ENCODE data around the gene MACROH2A2.
"Not testable (repeated sequence)": the region's sequence is repeated elsewhere in the genome, so short reads cannot be mapped to it uniquely, and the experiment has no call there.

Gene MACROH2A2

GRCh38 chr10:70068925-70069324 lies 16.3 kb downstream of the MACROH2A2 start:
- no peak for DNase-seq

DNA sequence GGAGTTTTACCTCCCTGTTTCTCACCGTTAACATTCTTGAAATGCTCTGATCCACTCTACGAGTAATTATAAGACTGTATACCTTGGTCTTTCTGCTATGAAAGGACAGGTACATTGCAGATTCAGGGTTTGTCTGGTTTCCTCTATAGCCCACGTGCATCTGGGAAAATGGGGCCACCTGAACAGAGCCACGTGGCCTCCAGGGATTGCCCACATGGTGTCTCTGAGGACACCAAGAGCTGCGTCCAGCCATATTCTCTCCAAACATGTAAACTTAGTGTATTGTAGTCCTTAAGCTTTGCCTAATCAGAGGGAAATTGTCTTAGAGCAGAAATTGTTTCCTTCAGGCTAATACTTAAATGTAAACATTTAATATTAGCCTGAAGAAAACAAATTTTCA lies 16.7 kb downstream of the MACROH2A2 start:
- DNase-seq, result no peak

DNA sequence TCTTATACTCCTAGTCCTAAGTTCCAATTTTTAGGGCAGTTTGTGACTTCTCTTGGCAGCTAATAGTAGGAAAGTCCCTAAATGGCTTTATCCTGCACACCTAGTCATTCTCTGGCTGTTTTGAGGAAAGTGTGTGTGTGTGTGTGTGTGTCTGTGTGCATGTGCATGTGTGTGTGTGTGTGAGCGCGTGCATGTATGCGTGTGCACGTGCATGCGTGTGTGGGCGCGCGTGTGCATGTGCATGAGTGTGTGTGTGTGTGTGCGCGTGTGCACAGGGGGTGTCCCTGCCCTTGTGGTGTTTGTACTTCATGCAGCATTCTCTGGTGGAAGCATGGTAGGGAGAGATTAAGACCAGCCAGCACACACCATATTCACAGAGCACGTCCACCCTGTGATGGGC lies 18.2 kb downstream of the MACROH2A2 start:
- DNase-seq, result no peak

- no peak for DNase-seq
Observed at GRCh38 chr10:70074165-70074564, 21.5 kb downstream of the MACROH2A2 start.

- no peak for DNase-seq
Observed at GRCh38 chr10:70074971-70075370, 22.3 kb downstream of the MACROH2A2 start.

DNA sequence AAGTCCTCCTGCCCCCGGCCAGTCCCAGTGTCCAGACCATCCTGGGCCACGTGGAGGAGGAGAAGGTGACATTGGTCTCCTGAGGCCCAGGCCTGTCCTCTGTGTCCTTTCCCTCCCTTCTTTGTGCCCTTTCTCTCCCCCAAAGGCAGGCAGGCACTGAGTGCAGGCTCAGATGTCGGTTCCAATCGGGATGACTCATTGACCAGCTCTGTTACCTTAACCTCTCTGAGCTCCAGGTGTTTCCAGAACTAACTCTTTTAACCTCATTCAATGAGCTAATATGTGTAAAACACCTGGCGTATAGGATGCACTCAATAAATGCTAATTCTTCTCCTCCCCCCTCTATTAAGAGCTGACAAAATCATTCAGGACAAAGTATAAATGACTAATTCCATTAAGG lies 25.7 kb downstream of the MACROH2A2 start:
- DNase-seq, result no peak

DNA sequence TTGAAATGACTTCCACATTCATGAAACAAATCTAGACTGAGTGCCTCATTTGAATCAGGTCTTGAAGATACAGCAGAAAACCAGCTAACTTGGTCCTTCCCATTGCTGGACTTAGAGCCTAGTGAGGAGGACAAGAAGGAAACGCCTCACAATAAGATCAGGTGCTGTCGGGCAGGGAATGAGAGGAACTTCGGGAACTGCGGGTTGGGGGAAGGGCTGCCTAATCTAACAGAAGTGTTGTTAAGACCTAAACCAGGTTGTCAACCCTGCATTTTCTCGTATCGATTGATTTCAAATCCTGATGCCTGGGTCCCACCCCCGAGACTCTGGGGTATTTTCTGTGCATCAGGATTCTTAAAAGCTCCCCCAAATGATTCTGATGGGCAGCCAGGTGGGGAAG lies 26.3 kb downstream of the MACROH2A2 start:
- DNase-seq, result no peak

DNA sequence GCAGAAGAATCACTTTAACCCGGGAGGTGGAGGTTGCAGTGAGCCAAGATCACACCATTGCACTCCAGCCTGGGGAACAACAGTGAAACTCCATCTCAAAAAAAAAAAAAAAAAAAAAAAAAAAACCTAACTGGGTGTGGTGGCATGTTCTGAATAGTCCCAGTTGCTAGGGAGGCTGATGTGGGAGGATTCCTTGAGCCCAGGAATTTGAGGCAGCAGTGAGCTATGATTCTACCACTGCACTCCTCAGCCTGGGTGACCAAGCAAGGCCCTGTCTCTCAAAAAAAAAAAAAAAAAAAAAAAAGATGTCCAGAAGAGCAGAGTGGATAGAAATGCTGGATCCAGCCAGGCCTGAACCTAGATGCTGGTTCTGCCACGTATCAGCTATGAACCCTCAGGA lies 28.1 kb downstream of the MACROH2A2 start:
- not testable (repeated sequence) for DNase-seq

DNA sequence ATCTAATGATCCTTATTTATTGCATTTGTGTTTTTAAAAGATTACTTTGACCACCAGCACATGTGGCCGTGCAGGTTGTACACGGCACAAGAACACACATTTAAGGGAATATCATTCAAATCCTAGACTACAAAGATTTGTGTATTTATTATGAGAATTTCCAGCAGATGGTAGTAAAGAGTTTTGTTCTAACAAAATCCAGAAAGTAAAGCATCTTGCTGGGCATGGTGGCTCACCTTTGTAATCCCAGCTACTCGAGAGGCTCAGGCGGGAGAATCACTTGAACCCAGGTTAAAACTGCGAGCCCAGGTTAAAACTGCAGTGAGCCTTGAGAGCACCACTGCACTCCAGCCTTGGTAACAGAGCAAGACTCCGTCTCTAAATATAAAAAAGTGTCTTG lies 31.5 kb downstream of the MACROH2A2 start:
- DNase-seq, result no peak

GRCh38 chr10:70085975-70086613 lies 33.4 kb downstream of the MACROH2A2 start:
- DNase-seq, result no peak

DNA sequence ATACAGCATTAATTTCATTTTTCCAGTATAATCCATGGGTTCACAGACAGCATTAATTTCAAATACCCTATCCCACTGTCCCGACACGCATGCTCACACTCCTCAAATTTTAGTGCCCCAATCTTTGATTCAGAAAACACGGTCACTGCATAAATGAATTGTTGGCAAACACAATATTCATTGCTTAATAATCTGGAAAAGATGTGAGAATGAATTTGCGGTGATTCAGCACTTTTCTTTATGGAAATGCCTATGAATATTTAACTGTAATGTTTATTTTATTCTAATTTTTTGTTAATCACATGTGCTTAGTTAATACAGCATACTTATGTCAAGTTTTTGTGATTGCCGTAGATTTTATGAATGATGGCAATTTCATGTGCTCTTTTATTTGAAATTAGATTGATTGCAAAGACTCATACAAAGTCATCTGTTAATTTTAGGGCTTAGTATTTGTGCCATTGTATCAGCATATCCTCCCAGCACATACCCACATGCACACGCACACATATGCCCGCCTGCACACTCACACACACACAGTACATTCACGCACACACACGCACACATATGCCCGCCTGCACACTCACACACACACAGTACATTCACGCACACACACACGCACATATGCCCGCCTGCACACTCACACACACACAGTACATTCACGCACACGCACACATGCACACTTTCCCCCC lies 35.1 kb downstream of the MACROH2A2 start:
- no peak for DNase-seq

DNA sequence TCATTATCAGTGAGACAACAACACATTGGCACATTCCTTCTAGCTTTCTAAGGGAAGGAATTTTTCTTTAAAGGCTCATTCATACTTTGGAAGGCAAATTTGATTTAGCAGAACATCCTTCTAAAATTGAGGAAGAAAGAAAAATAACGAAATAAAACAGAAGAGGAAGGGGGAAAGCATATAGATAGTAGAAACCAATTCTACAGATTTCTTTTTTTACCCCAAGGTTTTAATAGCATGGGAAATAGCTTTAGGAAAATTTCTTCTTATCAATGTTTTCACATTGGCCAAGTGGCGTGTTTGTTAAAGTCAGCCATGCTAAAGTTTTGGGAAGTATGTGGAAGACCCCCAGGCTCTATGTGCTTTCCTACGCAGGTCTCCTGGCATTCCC lies 35.7 kb downstream of the MACROH2A2 start:
- DNase-seq, result no peak

- no peak for DNase-seq
Observed at GRCh38 chr10:70090013-70090412, 37.4 kb downstream of the MACROH2A2 start.

GRCh38 chr10:70090951-70091350 lies 38.3 kb downstream of the MACROH2A2 start:
- no peak for DNase-seq

- no peak for DNase-seq
Observed at GRCh38 chr10:70092389-70092718, 39.7 kb downstream of the MACROH2A2 start.

- no peak for DNase-seq
Observed at GRCh38 chr10:70093335-70093944, 40.8 kb downstream of the MACROH2A2 start.

GRCh38 chr10:70094250-70094649 lies 41.6 kb downstream of the MACROH2A2 start:
- no peak for DNase-seq

DNA sequence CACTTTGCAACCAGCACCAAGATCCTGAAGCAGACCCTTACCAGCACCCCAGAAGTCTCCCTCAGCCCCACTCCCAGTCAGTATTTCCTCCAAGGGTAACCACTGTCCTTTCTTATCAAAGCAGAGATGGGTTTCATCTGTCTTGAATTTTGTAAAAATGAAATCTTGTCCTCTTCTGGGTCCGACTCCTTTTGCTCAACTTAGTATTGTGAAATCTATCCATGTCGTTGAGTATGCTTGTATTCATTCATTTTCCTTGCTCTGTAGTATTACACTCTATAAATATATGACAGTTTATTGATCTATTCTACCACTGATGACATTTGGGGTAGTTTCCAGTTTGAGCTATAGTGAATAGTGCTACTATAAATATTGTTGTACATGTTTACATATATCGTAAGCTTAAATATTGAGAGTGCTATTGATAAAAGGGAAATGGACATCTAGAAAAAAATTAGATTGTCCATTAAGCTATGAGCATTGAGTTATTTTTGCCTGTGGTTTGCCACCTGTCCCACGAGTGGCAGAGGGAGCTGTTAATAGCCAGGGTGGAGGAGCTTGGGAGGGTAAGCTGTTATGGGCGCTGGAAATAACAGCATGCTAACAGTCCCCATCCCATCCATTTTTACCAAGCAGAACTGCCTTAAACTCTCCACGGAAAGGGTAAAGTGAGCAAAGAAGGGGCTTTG lies 43.5 kb downstream of the MACROH2A2 start:
- DNase-seq, result no peak

DNA sequence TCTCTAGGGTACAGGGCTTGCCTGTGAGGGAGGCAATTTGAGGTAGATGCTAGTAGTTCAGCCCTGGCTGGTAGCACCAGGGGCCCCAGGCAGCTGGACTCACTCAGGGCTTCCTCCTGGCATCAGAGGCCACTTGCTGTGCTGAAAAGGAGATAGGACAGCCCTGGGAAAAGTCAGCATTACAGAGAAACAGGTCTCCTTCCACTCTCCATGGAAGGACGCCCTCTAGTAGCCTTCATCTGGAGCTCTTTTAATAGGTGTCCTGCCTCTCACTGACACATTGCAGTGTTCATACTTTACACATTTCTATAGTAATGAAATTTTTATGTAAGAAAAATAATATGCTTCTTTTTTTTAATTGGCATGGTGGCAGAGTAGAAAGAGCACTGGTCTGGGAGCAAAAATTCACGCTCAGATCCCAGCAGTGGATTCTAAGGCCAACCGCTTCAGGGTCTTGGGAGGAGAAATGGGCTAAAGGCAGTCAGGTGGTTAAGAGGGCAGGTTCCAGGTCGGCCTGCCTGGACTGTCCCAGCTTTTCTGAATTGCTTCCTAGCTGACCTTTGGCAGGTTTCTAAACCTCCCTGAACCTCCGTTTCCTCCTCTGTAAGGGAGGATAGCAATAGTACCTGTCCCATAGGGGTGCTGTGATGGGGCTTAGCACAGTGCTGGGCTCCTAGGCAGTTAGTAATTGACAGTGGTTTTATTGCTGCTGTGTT lies 44.2 kb downstream of the MACROH2A2 start:
- no peak for DNase-seq

GRCh38 chr10:70097459-70097858 lies 44.8 kb downstream of the MACROH2A2 start:
- DNase-seq, result no peak

DNA sequence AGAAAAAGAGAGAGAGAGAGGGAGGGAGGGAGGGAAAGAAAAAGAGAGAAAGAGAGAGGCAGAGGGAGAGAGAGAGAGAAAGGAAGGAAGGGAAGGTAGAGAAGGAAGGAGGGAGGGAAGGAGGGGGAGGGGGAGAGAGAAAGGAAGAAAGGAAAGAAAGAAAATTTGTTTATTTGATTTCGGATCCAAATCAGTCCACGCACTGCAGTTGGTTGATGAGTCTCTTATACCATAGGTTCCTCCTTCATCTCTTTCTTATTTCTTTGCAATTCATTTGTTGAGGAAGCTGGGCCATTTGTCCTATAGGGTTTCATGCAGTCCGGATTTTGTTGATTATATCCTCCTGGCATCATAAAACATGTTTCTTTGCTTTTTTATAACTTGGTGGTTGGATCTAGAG lies 45.6 kb downstream of the MACROH2A2 start:
- DNase-seq, result no peak

GRCh38 chr10:70101068-70101562 lies 48.5 kb downstream of the MACROH2A2 start:
- not testable (repeated sequence) for DNase-seq

- no peak for DNase-seq
Observed at GRCh38 chr10:70101668-70102067, 49.0 kb downstream of the MACROH2A2 start.
